Activated effector memory CD4-positive, alpha-beta T cell treated with Interleukin-2 at 50 U/mL for 16 hours (primary cell): ENCODE results near the gene ENOX2.
"Not testable (repeated sequence)": the region's sequence is repeated elsewhere in the genome, so short reads cannot be mapped to it uniquely, and the experiment has no call there.

ENCODE experiments used
- DNase-seq: peaks from one replicate; pipeline ENCODE4 v3.0.0-alpha.2; 2020

The ENOX2 gene, protein sequence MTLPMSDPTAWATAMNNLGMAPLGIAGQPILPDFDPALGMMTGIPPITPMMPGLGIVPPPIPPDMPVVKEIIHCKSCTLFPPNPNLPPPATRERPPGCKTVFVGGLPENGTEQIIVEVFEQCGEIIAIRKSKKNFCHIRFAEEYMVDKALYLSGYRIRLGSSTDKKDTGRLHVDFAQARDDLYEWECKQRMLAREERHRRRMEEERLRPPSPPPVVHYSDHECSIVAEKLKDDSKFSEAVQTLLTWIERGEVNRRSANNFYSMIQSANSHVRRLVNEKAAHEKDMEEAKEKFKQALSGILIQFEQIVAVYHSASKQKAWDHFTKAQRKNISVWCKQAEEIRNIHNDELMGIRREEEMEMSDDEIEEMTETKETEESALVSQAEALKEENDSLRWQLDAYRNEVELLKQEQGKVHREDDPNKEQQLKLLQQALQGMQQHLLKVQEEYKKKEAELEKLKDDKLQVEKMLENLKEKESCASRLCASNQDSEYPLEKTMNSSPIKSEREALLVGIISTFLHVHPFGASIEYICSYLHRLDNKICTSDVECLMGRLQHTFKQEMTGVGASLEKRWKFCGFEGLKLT

GRCh38 chrX:130902783-130903613 is at the start of gene ENOX2:
Gene ENOX2 (minus strand): TSS chrX:130903209. CDS start chrX:130703216, 199,993 bp downstream.
- peak; percentile 70 for DNase-seq

- DNase-seq = no peak
Measured at GRCh38 chrX:130952266-130953043, 49.4 kb upstream of the ENOX2 start.

DNA sequence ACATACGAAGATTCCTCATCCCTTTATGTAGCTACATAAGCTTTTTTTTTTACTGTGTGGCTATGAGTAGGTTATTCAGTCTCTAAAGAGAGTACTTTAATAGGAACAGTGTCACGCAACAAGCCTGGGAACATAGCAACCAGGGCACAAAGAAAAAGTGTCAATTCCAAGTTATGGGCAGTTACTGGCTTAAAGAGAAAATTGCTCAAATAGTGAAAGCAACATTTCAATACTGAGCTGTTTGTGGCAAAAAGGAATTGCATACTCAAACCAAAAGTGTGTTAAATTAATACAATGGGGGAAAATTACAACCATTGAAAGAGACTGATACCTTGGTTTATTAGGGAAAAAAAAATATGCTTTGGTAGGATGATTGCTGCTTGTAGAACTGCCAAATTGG is 41.2 kb upstream of the ENOX2 start:
- DNase-seq = no peak

DNA sequence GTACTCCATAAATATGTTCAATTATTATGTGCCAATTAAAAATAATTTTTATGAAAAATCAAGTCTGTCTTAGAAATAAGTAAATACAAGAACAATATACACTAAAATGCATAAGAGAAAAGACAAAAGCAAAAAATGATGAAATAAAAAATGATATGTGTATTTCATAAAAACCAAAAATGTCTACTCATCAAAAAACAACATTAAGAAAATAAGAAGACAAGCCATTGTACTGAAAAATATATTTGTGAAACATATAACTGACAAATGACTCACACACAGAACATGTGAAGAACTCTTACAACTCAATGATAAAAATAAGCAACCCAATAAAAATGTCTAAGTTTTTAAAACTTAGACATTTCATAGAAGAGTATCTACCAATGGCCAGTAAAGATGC is 34.1 kb upstream of the ENOX2 start:
- no peak for DNase-seq

DNA sequence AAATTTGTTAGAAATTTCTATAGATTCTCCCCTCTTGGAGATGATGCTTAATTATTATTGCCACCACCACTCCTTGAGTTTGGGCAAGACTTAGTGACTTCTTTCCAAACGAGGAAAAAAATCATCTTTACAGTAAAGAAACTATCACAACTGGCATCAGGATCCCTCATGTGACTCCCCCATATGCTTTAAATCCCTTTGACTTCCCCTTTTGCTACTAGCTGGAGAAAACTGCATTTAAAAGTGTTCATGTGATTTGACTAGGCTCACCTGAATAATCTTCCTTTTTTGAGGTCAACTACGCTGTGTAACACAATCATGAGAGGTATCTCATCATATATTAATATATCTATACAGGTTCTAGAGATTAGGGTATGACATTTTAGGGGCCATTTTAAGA is 30.3 kb upstream of the ENOX2 start:
- DNase-seq = no peak

DNA sequence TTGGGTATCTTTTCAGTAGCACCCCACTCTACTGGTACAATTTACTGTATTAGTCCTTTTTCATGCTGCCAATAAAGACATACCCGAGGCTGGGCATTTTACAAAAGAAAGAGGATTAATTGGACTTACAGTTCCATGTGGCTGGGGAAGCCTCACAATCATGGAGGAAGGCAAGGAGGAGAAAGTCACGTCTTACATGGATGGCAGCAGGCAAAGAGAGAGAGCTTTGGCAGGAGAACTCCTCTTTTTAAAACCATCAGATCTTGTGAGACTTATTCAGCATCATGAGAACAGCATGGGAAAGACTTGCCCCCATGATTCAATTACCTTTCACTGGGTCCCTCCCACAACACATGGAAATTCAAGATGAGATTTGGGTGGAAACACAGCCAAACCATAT is 17.4 kb upstream of the ENOX2 start:
- not testable (repeated sequence) for DNase-seq

GRCh38 chrX:130919676-130920075 is 16.7 kb upstream of the ENOX2 start:
- DNase-seq = not testable (repeated sequence)

GRCh38 chrX:130918498-130918897 is 15.5 kb upstream of the ENOX2 start:
- not testable (repeated sequence) for DNase-seq

DNA sequence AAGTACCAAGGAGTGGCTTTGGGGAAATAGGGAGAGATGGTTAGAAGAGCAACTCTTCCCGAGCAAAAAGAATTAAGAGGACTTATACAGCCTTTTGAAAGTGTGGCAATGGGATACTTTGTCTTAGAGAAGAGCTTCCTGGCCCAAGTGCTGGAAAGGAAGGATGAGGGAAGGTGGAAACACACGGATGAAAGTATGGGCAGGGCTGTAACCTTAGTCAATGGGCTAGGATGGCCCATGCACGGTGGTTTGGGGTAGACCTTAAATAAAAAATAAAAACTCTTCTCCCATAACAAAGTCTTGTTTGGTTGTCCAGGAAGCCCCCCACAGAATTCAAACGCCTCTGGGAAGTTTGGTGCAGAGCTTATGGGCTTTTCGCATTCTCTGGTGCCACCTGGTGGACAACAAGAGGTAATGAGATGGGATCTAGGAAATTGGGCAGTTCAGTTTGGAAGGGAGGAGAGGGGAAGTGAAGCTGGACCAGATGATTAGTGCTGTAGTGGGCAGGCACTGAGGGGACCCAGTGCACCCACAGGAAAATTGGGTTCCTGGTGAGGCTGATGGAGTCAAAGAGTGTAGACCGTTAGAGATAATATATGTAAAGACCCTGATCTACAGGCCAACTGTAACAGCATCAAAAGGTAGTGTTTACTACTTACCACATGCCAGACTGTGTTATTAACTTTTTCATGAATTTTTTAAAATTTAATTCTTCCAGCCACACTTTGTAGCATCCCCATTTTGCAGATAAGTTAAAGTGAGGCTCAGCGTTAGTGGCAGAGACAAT is 13.8 kb upstream of the ENOX2 start:
- no peak for DNase-seq

DNA sequence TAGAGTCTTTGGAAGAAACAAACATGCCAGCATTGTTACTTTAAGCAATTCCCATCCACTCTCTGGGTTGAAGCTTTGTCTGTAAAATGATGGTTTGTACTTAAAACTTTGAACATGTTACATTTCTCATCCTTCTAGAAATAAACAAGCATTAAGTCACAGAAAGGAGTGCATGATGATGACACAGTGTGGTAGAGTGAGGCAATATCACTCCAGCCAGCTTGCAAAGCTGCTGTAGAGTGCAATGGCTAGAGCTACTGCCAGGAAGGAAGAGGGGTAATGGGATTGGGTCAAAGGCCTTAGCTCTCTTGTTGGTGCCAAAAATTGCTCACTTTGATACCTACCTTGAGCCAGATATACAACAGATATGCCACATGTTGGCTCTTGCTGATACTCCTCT is 12.3 kb upstream of the ENOX2 start:
- no peak for DNase-seq

- DNase-seq = no peak
Measured at GRCh38 chrX:130909469-130910136, 6.6 kb upstream of the ENOX2 start.

DNA sequence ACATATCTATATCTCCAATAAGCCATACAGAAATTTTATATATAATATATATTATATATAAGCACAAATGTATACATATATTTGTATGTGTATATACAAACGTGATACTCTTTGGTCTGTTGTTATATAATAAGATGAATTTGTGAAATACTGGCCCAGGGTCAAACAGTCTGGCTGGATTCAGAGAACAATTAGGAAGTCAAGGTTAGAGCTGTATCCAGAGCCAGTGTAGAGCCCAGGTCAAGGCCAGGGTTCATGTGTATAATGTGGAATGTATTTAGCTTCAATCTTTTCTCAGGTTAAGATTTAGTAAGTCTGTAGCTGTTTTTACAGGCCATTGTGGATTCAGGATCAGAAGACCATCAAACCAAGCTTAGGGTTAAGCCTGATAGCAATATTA is 3.8 kb upstream of the ENOX2 start:
- DNase-seq = no peak

DNA sequence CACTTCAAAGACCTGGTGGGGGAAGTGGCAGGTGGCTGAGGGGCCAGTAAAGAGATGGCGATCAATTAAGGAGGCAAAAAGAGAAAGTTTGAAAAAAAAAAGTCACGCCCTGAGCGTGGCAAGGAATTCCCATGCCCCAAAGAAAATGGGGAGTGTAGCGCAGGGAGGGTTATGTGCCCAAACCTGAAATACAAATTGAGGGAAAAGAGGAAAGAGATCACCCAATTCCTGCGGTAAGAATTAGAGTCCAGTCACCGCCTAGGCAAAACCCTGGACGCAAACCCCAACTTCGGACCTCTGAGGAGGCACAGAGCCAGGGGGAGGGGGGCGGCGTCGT is 595 bp downstream of the ENOX2 start:
- no peak for DNase-seq

DNA sequence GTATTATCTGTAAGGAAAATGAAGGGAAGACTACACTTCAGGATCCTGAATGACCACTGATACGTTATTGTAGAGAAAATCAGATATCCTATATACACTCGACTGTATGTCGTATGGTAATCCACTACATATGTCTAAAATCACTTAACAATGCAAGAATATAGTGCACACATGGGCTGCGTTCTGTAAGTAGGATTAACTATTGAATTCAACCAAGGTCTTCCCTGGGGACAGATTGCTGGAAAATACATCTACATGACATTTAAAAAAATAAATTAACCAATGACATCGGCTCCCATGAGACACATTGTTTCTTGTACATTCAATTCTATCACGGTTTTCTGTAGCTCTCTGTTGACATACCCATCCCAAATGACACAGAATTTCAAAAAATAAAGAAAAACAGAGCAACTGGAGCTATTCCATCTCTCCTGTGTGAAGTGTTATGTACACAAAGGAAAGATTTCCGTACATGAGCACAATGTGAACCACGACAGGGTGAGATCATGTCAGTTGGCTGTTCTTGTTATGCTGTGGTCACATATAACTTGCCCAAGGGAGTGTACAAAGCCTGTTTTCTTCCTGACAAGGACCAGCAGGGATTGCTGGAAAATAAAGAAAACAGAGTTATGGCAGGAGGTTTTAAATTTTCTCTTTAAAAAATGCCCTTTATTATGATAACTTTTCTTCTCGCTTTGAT is 6.1 kb downstream of the ENOX2 start:
- DNase-seq = no peak

- DNase-seq = no peak
Measured at GRCh38 chrX:130896026-130896425, 7.0 kb downstream of the ENOX2 start.

DNA sequence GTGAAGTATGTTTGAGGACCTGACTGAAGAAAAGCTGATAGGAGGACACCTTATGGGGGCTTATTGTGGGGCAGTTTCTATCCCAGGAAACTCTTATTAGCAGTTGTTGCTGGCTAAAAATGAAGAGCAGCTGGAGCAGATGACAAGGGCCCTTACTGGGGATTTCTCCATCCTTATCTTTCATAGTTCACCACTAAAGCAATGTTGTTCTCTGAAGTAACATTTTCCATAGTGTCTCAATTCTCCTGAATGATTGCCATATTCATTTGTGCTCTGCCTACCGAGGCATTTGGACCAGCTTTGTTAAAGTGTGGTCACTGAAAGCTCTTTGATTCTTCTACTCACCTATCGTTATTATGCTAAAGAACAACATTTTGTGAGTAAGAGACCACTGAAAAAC is 7.7 kb downstream of the ENOX2 start:
- no peak for DNase-seq

- DNase-seq = no peak
Measured at GRCh38 chrX:130893356-130894085, 9.5 kb downstream of the ENOX2 start.

GRCh38 chrX:130887376-130887775 is 15.6 kb downstream of the ENOX2 start:
- DNase-seq = no peak

GRCh38 chrX:130885996-130886395 is 17.0 kb downstream of the ENOX2 start:
- DNase-seq = no peak

DNA sequence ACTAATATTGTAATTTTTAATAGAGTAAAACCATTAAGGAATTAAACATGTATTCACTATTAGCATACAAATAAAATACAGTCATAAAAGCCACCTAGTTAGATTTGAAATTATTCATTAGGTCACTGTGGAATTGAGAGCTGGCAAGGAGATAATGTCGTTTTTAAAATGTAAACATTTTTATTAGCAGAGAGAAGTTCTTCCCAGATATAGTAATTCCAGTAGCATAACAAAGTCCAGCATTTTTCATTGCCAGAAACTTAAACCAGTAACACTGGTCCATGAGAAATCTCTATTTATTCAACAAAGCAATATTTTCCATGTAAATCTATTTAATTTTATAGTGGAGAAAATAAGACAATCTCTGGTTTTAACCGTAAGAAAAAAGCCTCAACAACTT is 17.5 kb downstream of the ENOX2 start:
- no peak for DNase-seq
